ENCODE measurements around the gene ARHGAP44. TPM values are rescaled to one million over a fixed set of nuclear protein-coding genes. Genes with fewer than 3 reads are reported as not detected.

Gene ARHGAP44
- total and polyA plus RNA-seq, 2 of the 4 experiments (the other 2 are of a cell fraction) = 0.54 to 1.0 TPM

- Histone ChIP-seq H2BK120ac (ENCODE audit: low read depth, low read length) (no peak overlapping the region), H2BK5ac (ENCODE audit: low read depth, low read length, poor library complexity, severe bottlenecking) (no peak overlapping the region), H3K14ac (replicated peaks; ENCODE audit: low read depth, low read length) (no peak overlapping the region), H3K56ac (ENCODE audit: extremely low read depth, insufficient read depth, low read length) (no peak overlapping the region), H4K5ac (ENCODE audit: low read depth, low read length) (no peak overlapping the region), H4K91ac (ENCODE audit: insufficient read depth, low read depth, low read length) (no peak overlapping the region), H3K9ac (ENCODE audit: low read depth, low read length) (no peak overlapping the region), H3K4me2 (ENCODE audit: low read depth, low read length) (no peak overlapping the region), H3K36me3 (ENCODE audit: control insufficient read depth, insufficient read depth, low read length) (no peaks in the 10 kb centered on the region), H3K9me1 (ENCODE audit: insufficient read depth, low read length) (no peaks in the 10 kb centered on the region), H3K79me1 (ENCODE audit: low read depth in 1 of 2, low read length in 2 of 2) (no peaks in the 10 kb centered on the region), H2AK5ac (ENCODE audit: low read depth, low read length) (no peak overlapping the region), H3K27me3 (ENCODE audit: control insufficient read depth, insufficient read depth, low read length) (no peaks in the 10 kb centered on the region), H2BK20ac (ENCODE audit: low read depth, low read length) (no peak overlapping the region), H2AFZ (replicated peaks; ENCODE audit: low read length, poor library complexity) (no peak overlapping the region), H3K4me1 (ENCODE audit: control insufficient read depth, insufficient read depth, low read length) (no peaks in the 10 kb centered on the region), H3K4ac (ENCODE audit: low read depth, low read length) (no peak overlapping the region), H3K18ac (ENCODE audit: low read depth, low read length) (no peak overlapping the region), H3K23ac (ENCODE audit: low read depth, low read length) (no peak overlapping the region), H2BK15ac (ENCODE audit: low read depth, low read length) (no peak overlapping the region), H4K8ac (ENCODE audit: low read depth in 2 of 2, low read length in 2 of 2) (no peak overlapping the region), H4K20me1 (ENCODE audit: insufficient read depth, low read length) (no peaks in the 10 kb centered on the region), H3K9me3 (ENCODE audit: control insufficient read depth, insufficient read depth, low read length) (no peaks in the 10 kb centered on the region), H2AK9ac (replicated peaks; ENCODE audit: low read depth, low read length, poor library complexity) (no peak overlapping the region), H3K4me3 (ENCODE audit: insufficient read depth, low read depth, low read length) (no peak overlapping the region), H3K27ac (ENCODE audit: insufficient read depth, low read length) (no peak overlapping the region)
- no peak for DNase-seq
- in situ Hi-C loops (cut with MboI; ENCODE audit: low sequenced_read_pairs) = no loop called here
- dilution Hi-C loops (cut with HindIII; ENCODE audit: low sequenced_read_pairs, unreplicated experiment) = no loop called here
- WGBS, 2 experiments (ENCODE audit: extremely low coverage in 2 of 2, insufficient read length in 1 of 2) = no CpG with 5 or more reads among the region's 4 CpGs
- intact Hi-C loops (cut with micrococcal nuclease) = no loop called here
- TF ChIP-seq BHLHE40 (IDR thresholded peaks at IDR 0.05; ENCODE audit: low read depth, low read length) = no peak
- ATAC-seq (ENCODE audit: low read depth) = no peak
- no TSS peak for BruUV-seq (replicated peaks)
- ChIA-PET CTCF (no interaction called here), POLR2A (ENCODE audit: unreplicated experiment) (no interaction called here)
Measured at GRCh38 chr17:12842936-12843335, 53.6 kb downstream of the ARHGAP44 start.

Data from IMR-90 (cell line).